ENCODE measurements around the gene METTL23.
"Not testable (repeated sequence)": the region's sequence is repeated elsewhere in the genome, so short reads cannot be mapped to it uniquely, and the experiment has no call there.

The METTL23 gene

DNA sequence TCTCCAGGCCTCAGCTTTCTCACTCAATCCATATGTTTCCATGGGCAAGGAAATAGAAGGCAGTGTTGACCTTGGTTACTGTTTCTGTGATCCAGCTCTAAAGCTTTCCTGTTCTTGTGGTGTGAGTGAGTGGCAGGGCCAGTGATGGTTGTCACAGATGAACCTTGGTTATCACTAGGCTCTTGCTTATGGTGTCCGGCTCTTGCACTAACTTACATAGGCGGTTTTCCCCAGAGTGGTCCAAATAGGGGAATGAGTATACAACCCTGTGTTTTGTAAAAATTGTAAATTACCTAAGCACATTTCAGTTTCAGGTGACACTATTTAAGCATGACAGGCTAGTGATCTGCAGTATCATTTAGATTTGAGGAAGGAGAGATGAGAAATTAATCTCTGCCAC, 18.1 kb downstream of the METTL23 start:
- H3K4me3 ChIP-seq (ENCODE audit: low read depth, low read length), result no peak overlapping the region
- no peak for DNase-seq (ENCODE audit: low read depth, low spot score)
- TF ChIP-seq, protein P1, sequence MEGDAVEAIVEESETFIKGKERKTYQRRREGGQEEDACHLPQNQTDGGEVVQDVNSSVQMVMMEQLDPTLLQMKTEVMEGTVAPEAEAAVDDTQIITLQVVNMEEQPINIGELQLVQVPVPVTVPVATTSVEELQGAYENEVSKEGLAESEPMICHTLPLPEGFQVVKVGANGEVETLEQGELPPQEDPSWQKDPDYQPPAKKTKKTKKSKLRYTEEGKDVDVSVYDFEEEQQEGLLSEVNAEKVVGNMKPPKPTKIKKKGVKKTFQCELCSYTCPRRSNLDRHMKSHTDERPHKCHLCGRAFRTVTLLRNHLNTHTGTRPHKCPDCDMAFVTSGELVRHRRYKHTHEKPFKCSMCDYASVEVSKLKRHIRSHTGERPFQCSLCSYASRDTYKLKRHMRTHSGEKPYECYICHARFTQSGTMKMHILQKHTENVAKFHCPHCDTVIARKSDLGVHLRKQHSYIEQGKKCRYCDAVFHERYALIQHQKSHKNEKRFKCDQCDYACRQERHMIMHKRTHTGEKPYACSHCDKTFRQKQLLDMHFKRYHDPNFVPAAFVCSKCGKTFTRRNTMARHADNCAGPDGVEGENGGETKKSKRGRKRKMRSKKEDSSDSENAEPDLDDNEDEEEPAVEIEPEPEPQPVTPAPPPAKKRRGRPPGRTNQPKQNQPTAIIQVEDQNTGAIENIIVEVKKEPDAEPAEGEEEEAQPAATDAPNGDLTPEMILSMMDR (IDR thresholded peaks at IDR 0.05; ENCODE audit: low read depth, low read length), result no peak
- in situ Hi-C loops (cut with HindIII; ENCODE audit: low sequenced_read_pairs), result no loop called here

DNA sequence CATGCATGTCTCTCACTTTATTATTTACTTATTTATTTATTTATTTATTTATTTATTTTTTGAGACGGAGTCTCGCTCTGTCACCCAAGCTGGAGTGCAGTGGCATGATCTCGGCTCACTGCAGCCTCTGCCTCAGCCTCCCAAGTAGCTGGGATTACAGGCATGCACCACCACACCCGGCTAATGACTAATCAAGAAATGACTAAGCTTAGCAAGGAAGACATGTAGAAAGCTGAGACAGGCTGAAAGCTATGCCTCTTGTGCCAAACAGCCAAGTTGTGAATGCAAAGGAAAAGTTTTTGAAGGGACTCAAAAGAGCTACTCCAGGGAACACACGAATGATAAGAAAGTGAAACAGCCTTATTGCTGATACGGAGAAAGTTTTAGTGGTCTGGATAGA, 19.1 kb downstream of the METTL23 start:
- DNase-seq (ENCODE audit: low read depth, low spot score); in situ Hi-C loops (cut with HindIII; ENCODE audit: low sequenced_read_pairs): not testable (repeated sequence)

DNA sequence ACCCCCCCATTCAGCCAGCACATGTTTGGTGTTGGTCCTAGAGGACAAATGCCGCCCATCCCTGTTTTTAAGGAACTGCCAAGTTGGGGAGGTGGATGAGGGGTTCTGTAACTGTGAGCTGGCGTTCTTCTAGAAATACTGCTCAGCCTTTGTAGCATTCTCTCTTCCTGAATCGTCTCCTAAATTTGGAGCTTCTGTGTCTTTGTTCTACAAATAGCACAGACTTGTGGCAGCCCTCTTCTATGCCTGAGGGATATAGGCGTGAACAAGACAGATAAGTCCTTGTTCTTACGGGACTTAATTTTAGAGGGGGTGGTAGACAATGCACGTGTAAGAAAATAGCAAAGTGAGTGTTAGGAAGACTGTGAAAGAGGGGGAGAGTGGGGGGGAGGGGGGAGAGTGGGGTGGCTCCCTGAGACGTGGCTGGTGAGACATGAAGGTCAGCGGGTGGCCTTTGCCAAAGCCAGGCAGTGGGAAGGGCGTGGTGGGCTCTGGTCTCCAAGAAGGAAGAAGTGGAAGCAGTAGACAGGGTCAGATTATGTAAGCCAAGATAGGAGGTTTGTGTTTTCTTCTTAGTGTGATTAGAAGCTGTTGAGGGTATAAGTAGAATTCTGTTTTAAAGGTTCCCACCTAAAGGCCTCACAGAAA, 21.2 kb downstream of the METTL23 start:
- in situ Hi-C loops (cut with HindIII; ENCODE audit: low sequenced_read_pairs), result no loop called here

More for the DNA sequence above, 19.1 kb downstream of the METTL23 start:
- not testable (repeated sequence) for H3K4me3 ChIP-seq (ENCODE audit: low read depth, low read length)

DNA sequence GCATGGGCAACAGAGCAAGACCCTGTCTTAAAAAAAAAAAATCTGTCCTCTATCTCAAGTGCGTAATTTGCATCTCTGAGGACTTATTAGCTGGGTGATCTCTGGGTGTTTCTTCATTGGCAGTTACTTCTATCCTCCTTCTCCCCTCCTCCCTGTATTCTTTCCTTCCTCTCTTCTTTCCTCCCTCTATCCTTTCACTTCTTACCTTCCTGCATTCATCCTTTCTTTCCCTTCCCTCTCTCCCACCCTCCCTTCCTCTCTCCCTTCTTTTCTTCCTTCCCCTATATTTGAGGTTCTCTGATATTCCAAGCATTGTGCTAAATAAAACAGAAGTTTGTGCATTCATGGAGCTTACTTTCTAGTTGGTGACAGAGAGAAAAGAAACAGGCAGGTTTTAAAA, 22.0 kb downstream of the METTL23 start:
- TF ChIP-seq, protein P1 (IDR thresholded peaks at IDR 0.05; ENCODE audit: low read depth, low read length), result no peak
- no peak overlapping the region for H3K4me3 ChIP-seq (ENCODE audit: low read depth, low read length)
- DNase-seq (ENCODE audit: low read depth, low spot score), result no peak
- in situ Hi-C loops (cut with HindIII; ENCODE audit: low sequenced_read_pairs), result no loop called here

More for the DNA sequence above, 21.2 kb downstream of the METTL23 start:
- TF ChIP-seq, protein P1 (IDR thresholded peaks at IDR 0.05; ENCODE audit: low read depth, low read length), result no peak
- DNase-seq (ENCODE audit: low read depth, low spot score), result no peak
- no peak overlapping the region for H3K4me3 ChIP-seq (ENCODE audit: low read depth, low read length)

DNA sequence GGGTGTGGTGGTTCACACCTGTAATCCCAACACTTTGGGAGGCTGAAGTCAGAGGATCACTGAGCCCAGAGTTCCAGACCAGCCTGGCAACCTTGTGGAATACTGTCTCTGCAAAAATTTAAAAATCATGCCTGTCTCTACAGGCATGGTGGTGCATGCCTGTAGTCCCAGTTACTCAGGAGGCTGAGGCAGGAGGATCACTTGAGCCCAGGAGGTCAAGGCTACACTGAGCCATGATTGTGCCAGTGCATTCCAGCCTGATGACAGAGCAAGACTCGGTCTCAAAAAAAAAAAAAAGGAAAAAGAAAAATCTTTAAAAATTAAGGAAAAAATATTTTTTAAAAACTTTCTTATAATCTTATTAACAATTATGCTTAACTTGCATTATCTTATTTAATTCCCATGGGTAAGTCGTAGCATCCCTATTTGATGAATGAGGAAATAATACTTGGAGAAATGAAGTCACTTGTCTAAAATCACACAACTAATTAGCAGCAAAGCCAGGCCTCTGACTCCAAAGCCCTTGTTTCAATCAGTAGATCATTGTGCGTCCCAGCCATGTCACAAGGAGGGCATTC, 24.9 kb downstream of the METTL23 start:
- no peak overlapping the region for H3K4me3 ChIP-seq (ENCODE audit: low read depth, low read length)
- no peak for DNase-seq (ENCODE audit: low read depth, low spot score)
- in situ Hi-C loops (cut with HindIII; ENCODE audit: low sequenced_read_pairs), result no loop called here
- TF ChIP-seq, protein P1 (IDR thresholded peaks at IDR 0.05; ENCODE audit: low read depth, low read length), result no peak

DNA sequence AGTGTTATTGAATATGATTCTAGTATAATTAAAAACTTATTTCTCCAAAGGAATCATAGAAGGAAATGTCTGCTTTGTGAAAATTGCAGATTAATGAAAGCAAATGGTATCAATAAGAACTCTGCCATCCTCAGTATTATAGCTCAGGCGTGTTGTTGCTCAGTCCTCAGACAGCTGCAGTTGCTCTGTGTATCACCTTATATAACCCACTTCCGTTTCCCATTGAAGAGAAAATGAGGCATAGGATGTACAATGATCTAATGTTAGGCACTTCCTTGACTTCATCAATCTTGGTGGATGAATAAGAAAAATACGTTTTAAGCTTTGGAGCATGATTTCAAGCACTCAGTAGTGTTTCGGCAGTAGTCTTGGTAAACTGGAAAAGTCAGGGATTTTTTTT, 25.4 kb downstream of the METTL23 start:
- TF ChIP-seq, protein P1 (IDR thresholded peaks at IDR 0.05; ENCODE audit: low read depth, low read length), result no peak
- DNase-seq (ENCODE audit: low read depth, low spot score), result no peak
- no peak overlapping the region for H3K4me3 ChIP-seq (ENCODE audit: low read depth, low read length)
- in situ Hi-C loops (cut with HindIII; ENCODE audit: low sequenced_read_pairs), result no loop called here

All from astrocyte of the spinal cord (primary cell).